GM18868 (cell line): ENCODE results near the gene PHF21B.

ENCODE experiments used
- ATAC-seq: cut with Tn5 transposase; IDR thresholded peaks from one replicate; pipeline ENCODE4 v1.9.1; 2021; ENCODE audit warnings: mild to moderate bottlenecking, moderate library complexity; ENCODE audit not compliant: unreplicated experiment

Gene PHF21B

GRCh38 chr22:44898236-44898635, 111.6 kb downstream of the PHF21B start:
- no peak for ATAC-seq

GRCh38 chr22:44895296-44896055, 114.3 kb downstream of the PHF21B start:
- ATAC-seq, result no peak

- no peak for ATAC-seq
Measured at GRCh38 chr22:44894782-44895181, 115.0 kb downstream of the PHF21B start.

GRCh38 chr22:44894321-44894720, 115.5 kb downstream of the PHF21B start:
- ATAC-seq, result no peak

DNA sequence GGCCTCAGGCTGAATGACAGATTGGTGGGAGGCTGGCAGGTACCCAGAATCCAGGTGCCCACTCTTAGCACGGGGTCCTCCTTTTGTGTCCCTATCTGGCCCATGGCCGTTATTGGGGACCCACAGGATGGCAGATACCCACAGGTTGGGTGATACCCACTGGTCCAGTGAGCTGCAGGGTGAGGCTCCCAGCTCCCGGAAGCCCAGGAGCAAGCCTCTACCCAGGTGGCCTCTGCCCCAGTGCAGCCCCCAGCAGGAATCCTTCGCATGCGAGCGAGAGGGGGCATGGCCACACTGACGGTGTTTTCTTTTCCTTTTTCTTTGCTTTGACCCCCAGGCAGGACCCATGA, 116.1 kb downstream of the PHF21B start:
- ATAC-seq, result no peak

DNA sequence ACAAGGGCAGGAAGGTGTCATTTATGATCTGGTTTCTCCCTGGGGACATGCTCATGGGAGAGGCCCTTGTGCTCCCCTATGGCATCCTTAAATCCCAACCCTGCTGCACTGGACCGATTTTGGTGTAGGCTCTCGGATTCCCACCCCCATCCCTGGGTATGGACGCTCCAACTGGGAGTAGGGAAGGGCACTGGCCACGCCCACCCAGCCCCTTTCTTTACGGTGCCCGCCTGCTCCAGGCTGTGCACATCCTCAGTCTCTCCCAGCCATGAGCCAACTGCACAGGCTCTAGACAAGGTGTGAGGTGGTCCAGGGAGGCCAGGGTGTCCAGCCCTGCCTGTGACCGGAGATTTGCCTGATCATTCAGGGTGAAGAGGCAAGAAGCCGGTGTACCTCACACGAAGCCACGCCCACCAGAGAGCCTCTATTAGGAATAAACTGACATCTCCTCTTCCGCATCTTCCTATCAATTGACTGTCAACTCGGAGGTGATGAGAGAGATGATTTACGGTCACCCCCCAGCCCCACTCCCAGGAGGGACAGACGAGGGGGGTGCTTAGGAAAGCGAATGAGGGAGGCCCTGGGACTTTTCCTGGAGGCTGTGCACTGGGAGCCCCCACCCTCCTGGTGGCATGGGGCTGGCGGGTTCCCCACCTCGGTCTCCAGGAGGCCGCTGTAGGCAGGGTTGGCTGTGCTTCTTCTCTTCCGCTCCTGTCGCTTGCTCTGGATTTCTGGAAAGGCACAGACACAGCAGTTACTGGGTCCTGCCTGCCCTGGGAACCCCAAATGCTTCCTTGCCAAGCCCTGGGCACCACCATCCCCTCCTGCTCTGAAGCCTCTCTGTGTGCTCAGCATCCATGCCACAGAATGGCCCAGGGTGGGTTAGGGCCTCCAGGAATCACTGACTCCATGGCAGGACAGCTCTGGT, 116.7 kb downstream of the PHF21B start:
- ATAC-seq, result no peak

- no peak for ATAC-seq
Measured at GRCh38 chr22:44892243-44892642, 117.6 kb downstream of the PHF21B start.

DNA sequence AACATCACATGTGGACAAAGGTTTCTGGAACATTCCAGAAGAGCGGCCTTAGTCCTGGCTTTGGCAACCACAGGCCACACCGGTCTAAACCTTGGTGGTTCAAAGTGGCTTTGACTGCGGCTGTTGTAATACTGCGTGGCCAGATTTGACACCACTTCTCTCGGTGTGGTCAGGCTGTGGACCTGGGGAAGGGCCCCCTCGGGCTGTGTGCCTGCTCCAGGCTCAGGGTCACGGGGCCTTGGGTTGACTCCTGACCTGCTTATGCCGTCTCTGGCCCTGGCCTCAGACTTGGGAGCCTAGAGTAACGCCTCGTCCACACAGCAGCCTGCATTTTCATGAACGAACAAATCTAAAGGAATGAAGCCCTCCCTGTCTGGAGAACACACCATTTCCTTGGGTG, 118.0 kb downstream of the PHF21B start:
- ATAC-seq, result no peak

DNA sequence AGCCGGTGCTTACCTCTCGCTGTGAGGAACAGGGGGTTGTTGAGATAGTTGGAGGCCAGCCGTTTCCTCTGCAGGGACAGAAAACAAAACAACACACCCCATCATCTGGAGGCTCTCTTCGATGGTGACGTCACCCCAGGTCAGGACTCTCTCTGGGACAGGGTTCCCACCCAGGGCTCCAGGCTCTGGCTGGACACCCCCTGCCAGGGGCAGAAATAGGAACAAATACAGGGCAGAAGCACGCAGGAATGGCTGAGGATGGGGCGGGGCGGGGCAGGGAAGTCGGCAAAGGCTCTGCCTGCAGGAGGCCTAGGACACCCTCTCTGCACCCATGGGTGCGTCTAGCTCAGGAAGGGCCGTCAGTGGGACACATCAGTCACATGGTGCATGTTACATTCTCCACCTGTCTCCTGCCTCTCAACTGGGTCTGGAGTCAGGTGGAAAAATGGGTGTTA, 118.5 kb downstream of the PHF21B start:
- no peak for ATAC-seq

DNA sequence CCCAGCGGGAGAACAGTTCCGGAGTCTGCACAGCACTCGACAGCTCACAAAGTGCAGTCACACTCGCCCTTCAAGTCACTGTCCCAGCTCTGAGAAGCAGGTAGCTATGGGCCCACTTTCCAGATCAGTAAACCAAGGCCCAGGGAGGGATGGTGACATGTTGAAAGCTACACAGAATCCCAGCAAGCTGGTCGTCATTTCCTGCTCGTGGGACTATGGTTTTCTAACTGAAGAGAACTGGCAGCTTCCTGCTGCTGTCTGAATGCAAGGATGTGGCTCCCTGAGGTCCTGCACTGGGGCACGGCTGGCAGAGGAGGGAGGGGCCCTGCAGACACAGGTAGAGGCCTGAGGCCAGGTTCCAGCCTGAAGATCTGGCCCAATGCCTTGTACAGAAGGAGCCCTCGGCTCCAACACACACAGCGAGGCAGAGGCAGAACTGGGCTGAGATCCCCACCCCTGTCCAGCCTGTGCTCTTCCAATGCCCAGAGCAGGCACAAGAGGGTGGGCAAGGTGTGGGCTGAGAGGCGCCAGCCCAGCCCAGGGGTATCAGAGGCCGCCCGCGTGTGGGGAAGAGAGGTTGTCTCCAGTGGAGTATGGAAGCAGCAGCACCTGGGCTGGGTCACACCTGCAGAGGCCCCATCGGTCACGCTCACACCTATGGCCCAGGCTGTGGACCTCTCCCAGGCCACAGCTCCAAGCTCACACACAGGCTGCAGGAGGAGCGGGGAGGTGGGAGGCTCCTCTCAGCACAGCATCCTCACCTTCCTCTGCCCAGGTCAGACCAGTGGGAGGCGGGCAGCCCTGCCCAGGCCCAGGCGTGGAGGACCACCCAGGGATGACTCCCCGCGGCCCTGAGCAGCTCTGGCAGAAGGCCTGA, 119.2 kb downstream of the PHF21B start:
- no peak for ATAC-seq

DNA sequence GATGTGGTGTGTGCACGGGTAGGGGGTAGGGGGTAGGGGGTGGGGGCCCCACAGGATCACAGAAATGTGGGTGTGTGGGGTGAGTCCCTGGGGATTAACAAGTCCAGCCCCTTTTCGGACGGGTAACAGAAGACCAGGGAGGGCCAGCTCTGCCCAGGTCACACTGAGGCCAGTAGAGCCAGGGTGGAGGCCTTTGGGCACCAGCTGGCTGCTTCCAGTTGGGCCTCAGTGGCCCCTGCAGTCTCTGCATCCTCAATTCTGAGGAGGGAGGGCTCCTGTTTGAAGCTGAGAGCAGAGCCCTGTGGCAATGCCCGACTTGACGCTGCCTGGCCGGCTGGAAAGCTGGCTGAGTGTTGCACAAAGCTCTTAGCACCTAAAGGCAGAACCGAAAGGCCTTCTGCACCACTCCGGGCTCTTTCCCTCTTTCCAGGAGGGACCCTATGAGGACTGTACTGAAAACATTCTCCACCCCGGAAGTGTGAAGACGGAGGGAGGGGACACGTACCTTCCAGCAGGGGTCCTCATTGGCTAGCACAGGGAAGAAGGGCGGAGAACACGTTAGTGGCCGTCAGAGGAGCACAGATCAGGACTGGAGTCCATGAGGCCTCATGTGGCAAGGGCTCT, 120.4 kb downstream of the PHF21B start:
- ATAC-seq, result no peak

- no peak for ATAC-seq
Measured at GRCh38 chr22:44888491-44889254, 121.1 kb downstream of the PHF21B start.

- ATAC-seq, result no peak
Measured at GRCh38 chr22:44887941-44888366, 121.9 kb downstream of the PHF21B start.

GRCh38 chr22:44885806-44886360, 123.9 kb downstream of the PHF21B start:
- no peak for ATAC-seq

GRCh38 chr22:44884968-44885805, 124.6 kb downstream of the PHF21B start:
- no peak for ATAC-seq

- ATAC-seq, result no peak
Measured at GRCh38 chr22:44884562-44884961, 125.2 kb downstream of the PHF21B start.

GRCh38 chr22:44883011-44883421, 126.8 kb downstream of the PHF21B start:
- no peak for ATAC-seq

DNA sequence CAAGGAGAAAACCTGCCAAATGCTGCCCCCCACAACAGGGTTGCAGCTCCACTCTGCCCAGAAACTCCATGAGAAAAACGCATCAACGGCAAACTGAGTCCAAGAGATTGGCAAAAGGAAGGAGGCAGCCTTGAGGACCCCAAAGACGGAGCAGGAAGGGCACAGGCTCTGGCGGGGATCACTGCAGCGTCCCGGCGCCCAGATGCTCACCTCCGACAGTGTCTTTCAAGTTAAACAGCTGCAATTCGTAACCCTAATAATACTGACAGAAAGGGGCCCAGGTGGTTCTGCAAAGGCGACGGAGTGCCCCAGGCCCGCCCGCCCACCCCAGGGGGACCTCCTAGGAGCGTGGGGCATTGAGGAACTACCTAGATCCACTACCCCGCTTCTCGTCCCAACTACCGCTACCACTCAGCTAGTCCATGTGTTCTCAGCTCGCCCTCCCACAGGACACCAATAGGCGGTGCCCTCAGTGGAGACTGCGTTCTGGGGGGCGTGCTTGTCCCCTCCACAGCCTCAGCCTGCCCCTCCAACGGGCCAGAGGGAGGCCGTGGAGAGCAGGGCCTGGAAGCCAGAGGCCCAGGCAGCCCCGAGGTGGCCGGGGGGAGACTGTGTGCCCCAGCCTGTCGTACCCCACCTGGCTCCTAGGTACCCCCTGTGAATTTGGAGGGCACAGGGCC, 127.4 kb downstream of the PHF21B start:
- no peak for ATAC-seq
